Ishikawa (cell line): ENCODE data around the gene ACVR1.

ENCODE experiments used
- CEBPB ChIP-seq: IDR thresholded peaks from 2 replicates; pipeline ENCODE4 v1.6.1; 2012
- CREB1 ChIP-seq: IDR thresholded peaks from 2 replicates; pipeline ENCODE4 v1.6.1; 2012; ENCODE audit warnings: low read depth
- EGR1 ChIP-seq: IDR thresholded peaks from 2 replicates; pipeline ENCODE4 v1.6.1; 2012
- EP300 ChIP-seq: IDR thresholded peaks from 2 replicates; pipeline ENCODE4 v1.6.1; 2012; ENCODE audit warnings: borderline replicate concordance
- FOXM1 ChIP-seq: IDR thresholded peaks from 2 replicates; pipeline ENCODE4 v1.6.1; 2012; ENCODE audit warnings: low read depth, borderline replicate concordance
- NFIC ChIP-seq: IDR thresholded peaks from 2 replicates; pipeline ENCODE4 v1.6.1; 2012
- RAD21 ChIP-seq: IDR thresholded peaks from 2 replicates; pipeline ENCODE4 v1.6.1; 2012; ENCODE audit warnings: low read depth
- TAF1 ChIP-seq: IDR thresholded peaks from 2 replicates; pipeline ENCODE4 v1.6.1; 2012; ENCODE audit warnings: low read depth, mild to moderate bottlenecking
- TEAD4 ChIP-seq: IDR thresholded peaks from 2 replicates; pipeline ENCODE4 v1.6.1; 2012
- YY1 ChIP-seq: IDR thresholded peaks from 2 replicates; pipeline ENCODE4 v1.6.1; 2012; ENCODE audit warnings: low read depth
- ZBTB7A ChIP-seq: IDR thresholded peaks from 2 replicates; pipeline ENCODE4 v1.6.1; 2012; ENCODE audit warnings: low read depth
- TF ChIP-seq, protein P1 (sequence below): IDR thresholded peaks from 2 replicates; pipeline ENCODE4 v1.6.1; 2012; ENCODE audit warnings: low read depth, mild to moderate bottlenecking
- TF ChIP-seq, protein P2 (sequence below): IDR thresholded peaks from 2 replicates; pipeline ENCODE4 v1.6.1; 2012
- TF ChIP-seq, protein P3 (sequence below): IDR thresholded peaks from 2 replicates; pipeline ENCODE4 v1.6.1; 2012

- TF ChIP-seq, protein P1, sequence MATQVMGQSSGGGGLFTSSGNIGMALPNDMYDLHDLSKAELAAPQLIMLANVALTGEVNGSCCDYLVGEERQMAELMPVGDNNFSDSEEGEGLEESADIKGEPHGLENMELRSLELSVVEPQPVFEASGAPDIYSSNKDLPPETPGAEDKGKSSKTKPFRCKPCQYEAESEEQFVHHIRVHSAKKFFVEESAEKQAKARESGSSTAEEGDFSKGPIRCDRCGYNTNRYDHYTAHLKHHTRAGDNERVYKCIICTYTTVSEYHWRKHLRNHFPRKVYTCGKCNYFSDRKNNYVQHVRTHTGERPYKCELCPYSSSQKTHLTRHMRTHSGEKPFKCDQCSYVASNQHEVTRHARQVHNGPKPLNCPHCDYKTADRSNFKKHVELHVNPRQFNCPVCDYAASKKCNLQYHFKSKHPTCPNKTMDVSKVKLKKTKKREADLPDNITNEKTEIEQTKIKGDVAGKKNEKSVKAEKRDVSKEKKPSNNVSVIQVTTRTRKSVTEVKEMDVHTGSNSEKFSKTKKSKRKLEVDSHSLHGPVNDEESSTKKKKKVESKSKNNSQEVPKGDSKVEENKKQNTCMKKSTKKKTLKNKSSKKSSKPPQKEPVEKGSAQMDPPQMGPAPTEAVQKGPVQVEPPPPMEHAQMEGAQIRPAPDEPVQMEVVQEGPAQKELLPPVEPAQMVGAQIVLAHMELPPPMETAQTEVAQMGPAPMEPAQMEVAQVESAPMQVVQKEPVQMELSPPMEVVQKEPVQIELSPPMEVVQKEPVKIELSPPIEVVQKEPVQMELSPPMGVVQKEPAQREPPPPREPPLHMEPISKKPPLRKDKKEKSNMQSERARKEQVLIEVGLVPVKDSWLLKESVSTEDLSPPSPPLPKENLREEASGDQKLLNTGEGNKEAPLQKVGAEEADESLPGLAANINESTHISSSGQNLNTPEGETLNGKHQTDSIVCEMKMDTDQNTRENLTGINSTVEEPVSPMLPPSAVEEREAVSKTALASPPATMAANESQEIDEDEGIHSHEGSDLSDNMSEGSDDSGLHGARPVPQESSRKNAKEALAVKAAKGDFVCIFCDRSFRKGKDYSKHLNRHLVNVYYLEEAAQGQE, result no peak
- no peak for TF ChIP-seq YY1
- TF ChIP-seq TAF1, result no peak
- TF ChIP-seq TEAD4, result no peak
- no peak for TF ChIP-seq EP300
- TF ChIP-seq FOXM1, result no peak
- TF ChIP-seq RAD21, result no peak
- TF ChIP-seq NFIC, result no peak
- TF ChIP-seq, protein P2, sequence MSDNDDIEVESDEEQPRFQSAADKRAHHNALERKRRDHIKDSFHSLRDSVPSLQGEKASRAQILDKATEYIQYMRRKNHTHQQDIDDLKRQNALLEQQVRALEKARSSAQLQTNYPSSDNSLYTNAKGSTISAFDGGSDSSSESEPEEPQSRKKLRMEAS, result no peak
- TF ChIP-seq ZBTB7A, result no peak
- TF ChIP-seq, protein P3, sequence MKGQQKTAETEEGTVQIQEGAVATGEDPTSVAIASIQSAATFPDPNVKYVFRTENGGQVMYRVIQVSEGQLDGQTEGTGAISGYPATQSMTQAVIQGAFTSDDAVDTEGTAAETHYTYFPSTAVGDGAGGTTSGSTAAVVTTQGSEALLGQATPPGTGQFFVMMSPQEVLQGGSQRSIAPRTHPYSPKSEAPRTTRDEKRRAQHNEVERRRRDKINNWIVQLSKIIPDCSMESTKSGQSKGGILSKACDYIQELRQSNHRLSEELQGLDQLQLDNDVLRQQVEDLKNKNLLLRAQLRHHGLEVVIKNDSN, result no peak
- TF ChIP-seq CREB1, result no peak
- TF ChIP-seq CEBPB, result no peak
- TF ChIP-seq EGR1, result no peak
Measured at GRCh38 chr2:157866666-157867642, 9.2 kb downstream of the ACVR1 start.
